ENCODE results near the gene MYEF2.

- TF ChIP-seq CTCF (IDR thresholded peaks at IDR 0.05) (no peak), POLR2A (IDR thresholded peaks at IDR 0.05) (no peak)
Measured at GRCh38 chr15:48102167-48102566, 75.9 kb downstream of the MYEF2 start.
